HG02759 (cell line): Measurements from ENCODE around the gene SMARCB1.
"Not testable (repeated sequence)": the region's sequence is repeated elsewhere in the genome, so short reads cannot be mapped to it uniquely, and the experiment has no call there.

Experiments
- ATAC-seq: cut with Tn5 transposase; IDR thresholded peaks from one replicate; pipeline ENCODE4 v1.9.1; 2021; ENCODE audit warnings: mild to moderate bottlenecking, moderate library complexity; ENCODE audit not compliant: unreplicated experiment

SMARCB1 gene

GRCh38 chr22:23841736-23842445 lies 55.1 kb downstream of the SMARCB1 start:
- ATAC-seq, result no peak

- ATAC-seq, result no peak
Observed at GRCh38 chr22:23842599-23842998, 55.8 kb downstream of the SMARCB1 start.

GRCh38 chr22:23844739-23845202 lies 58.0 kb downstream of the SMARCB1 start:
- no peak for ATAC-seq

- no peak for ATAC-seq
Observed at GRCh38 chr22:23845265-23846080, 58.7 kb downstream of the SMARCB1 start.

GRCh38 chr22:23846081-23846469 lies 59.3 kb downstream of the SMARCB1 start:
- no peak for ATAC-seq

- ATAC-seq, result no peak
Observed at GRCh38 chr22:23847310-23847920, 60.6 kb downstream of the SMARCB1 start.

GRCh38 chr22:23847991-23848864 lies 61.5 kb downstream of the SMARCB1 start:
- ATAC-seq, result no peak

GRCh38 chr22:23849009-23850006 lies 62.5 kb downstream of the SMARCB1 start:
- peak; percentile 46 for ATAC-seq

GRCh38 chr22:23850136-23850611 lies 63.4 kb downstream of the SMARCB1 start:
- peak; percentile 47 for ATAC-seq

- ATAC-seq, result peak; percentile 52
Observed at GRCh38 chr22:23856721-23857605, 70.2 kb downstream of the SMARCB1 start.

- ATAC-seq, result peak; percentile 96
Observed at GRCh38 chr22:23857606-23858483, 71.1 kb downstream of the SMARCB1 start, which contains the start of gene SLC2A11. Gene SLC2A11 (plus strand): TSS chr22:23857875. CDS start chr22:23858000, 125 bp downstream.

GRCh38 chr22:23858484-23858815 lies 71.7 kb downstream of the SMARCB1 start:
- no peak for ATAC-seq

- ATAC-seq, result no peak
Observed at GRCh38 chr22:23859201-23859600, 72.4 kb downstream of the SMARCB1 start.

- not testable (repeated sequence) for ATAC-seq
Observed at GRCh38 chr22:23860187-23860586, 73.4 kb downstream of the SMARCB1 start.

- no peak for ATAC-seq
Observed at GRCh38 chr22:23862103-23862502, 75.3 kb downstream of the SMARCB1 start.

- ATAC-seq, result not testable (repeated sequence)
Observed at GRCh38 chr22:23864499-23865154, 77.9 kb downstream of the SMARCB1 start.

- no peak for ATAC-seq
Observed at GRCh38 chr22:23868580-23868979, 81.8 kb downstream of the SMARCB1 start.
